Measurements from ENCODE around the gene TTC28. TPM values are rescaled to one million over a fixed set of nuclear protein-coding genes. Genes with fewer than 3 reads are reported as not detected.

The TTC28 gene
- total RNA-seq, 4 donors from 2014 or later = 43.8 to 130 (median 92.0) TPM

DNA sequence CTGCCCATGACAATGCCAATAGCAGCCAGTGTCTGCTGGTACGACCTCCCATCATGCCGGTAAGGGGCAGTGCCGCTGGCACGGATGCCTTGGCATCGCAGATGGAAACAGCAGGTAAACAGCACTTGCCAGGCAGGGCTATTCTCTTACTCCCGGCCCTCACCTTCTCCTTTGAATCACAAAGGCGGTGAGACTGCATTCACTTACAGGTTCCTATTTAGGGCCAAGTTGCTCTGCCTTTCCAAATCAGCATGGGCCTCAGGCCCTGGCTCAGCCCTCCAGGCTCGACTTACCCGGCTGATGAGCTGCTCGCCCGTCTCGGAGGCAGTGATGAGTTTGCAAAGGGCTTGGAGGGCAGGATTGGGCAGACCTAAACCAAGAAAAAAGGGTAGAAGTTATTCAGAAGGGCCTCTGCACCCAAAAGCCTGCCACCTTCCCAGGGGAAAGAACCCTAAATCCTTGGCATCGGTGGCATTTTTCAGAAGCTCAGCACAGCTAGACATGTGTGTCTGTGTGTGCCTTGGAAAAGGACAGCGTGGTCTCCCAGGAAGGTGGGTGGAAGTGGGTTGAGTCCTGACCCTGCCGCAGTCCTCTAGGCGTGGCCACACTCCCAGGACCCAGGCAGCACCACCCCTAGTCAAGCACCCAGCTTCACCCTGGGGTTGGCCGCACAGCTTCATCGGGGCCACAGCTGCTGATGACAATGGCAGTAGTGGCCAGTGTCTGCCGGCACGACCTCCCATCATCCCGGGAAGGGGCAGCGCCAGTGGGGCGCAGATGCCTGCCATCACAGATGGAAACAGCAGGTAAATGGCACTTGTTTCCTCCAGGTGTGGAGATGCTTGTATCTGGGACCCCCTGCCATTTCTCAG is 687.1 kb downstream of the TTC28 start:
- no peaks in the 10 kb centered on the region for H3K9me3 ChIP-seq
- no peaks in the 10 kb centered on the region for H3K27me3 ChIP-seq
- H3K27ac ChIP-seq = no peak overlapping the region
- intact Hi-C loops (cut with DNase I; ENCODE audit: low total_unique reads) = no loop called here
- TF ChIP-seq, protein P1, sequence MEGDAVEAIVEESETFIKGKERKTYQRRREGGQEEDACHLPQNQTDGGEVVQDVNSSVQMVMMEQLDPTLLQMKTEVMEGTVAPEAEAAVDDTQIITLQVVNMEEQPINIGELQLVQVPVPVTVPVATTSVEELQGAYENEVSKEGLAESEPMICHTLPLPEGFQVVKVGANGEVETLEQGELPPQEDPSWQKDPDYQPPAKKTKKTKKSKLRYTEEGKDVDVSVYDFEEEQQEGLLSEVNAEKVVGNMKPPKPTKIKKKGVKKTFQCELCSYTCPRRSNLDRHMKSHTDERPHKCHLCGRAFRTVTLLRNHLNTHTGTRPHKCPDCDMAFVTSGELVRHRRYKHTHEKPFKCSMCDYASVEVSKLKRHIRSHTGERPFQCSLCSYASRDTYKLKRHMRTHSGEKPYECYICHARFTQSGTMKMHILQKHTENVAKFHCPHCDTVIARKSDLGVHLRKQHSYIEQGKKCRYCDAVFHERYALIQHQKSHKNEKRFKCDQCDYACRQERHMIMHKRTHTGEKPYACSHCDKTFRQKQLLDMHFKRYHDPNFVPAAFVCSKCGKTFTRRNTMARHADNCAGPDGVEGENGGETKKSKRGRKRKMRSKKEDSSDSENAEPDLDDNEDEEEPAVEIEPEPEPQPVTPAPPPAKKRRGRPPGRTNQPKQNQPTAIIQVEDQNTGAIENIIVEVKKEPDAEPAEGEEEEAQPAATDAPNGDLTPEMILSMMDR (IDR thresholded peaks at IDR 0.05) = no peak
- no peak for TF ChIP-seq POLR2A (IDR thresholded peaks at IDR 0.05)
- H3K4me3 ChIP-seq = no peak overlapping the region
- H3K4me1 ChIP-seq = no peaks in the 10 kb centered on the region
- peak in 1 of 2 donors; percentile 11 for DNase-seq
- no peaks in the 10 kb centered on the region for H3K36me3 ChIP-seq

DNA sequence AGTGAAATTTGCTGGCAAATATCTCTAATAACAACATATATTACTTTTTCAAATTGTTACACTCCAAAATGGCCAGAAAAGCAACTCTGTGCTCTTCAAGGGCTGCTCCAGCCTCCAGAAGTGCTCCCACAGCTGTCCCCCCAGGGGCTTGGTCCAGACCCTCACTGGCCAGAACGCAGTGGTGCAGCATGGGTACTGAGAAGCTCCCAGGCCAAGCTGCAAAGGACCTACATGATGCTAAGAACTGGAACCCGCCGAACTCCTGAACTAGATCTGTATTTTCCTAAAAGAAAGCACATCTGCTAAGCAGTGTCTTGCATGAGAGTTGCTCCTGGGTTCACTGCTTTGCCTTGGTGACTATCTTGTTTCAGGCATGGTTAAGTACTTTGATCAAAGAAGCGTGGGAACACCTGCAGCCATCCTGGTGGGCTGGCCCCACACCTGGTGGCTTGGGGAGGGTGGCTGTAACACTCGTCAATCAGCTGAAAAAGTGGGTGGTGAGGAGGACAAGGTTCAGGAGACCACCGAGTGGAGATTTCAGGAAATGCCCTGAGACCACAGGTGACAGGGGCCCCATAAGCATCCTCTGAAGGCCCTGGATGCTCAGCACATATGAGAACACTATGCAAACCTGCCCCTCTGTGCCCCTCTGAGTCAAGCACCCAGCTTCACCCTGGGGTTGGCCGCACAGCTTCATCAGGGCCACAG is 687.9 kb downstream of the TTC28 start:
- Histone ChIP-seq H3K4me1 (no peaks in the 10 kb centered on the region), H3K4me3 (no peak overlapping the region), H3K9me3 (no peaks in the 10 kb centered on the region), H3K27ac (no peak overlapping the region), H3K27me3 (no peaks in the 10 kb centered on the region), H3K36me3 (no peaks in the 10 kb centered on the region)
- TF ChIP-seq, protein P1 (IDR thresholded peaks at IDR 0.05) = no peak
- no peak for TF ChIP-seq POLR2A (IDR thresholded peaks at IDR 0.05)
- peak in 1 of 2 donors; percentile 9 for DNase-seq
- intact Hi-C loops (cut with DNase I; ENCODE audit: low total_unique reads) = no loop called here

DNA sequence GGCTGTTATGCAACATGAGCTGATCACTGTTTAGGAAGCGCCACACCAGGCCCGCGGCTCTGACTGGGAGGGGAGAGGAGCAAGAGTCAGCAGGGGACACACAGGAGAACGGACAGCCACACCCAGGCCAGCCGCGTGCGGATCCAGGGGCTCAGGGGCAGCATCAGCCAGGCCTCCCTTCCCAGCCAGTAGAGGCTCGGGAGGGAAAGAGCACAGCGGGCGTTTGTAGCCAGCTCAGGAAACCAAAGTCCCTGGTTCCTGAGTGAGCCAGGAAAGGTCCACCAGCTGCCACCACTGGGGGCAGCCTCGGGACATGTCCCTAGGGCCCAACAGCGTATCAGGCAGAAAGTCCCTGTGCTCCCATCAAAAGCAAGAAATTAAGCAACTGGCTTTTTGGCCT is 688.8 kb downstream of the TTC28 start:
- Histone ChIP-seq H3K27ac (no peak overlapping the region), H3K9me3 (no peaks in the 10 kb centered on the region), H3K36me3 (no peaks in the 10 kb centered on the region), H3K27me3 (no peaks in the 10 kb centered on the region), H3K4me1 (no peaks in the 10 kb centered on the region), H3K4me3 (no peak overlapping the region)
- TF ChIP-seq, protein P1 (IDR thresholded peaks at IDR 0.05) = peak in 2 of 4 experiments; percentile 12 to 28
- TF ChIP-seq POLR2A (IDR thresholded peaks at IDR 0.05) = no peak
- DNase-seq = peak; percentile 50 to 51
- intact Hi-C loops (cut with DNase I; ENCODE audit: low total_unique reads) = no loop called here

DNA sequence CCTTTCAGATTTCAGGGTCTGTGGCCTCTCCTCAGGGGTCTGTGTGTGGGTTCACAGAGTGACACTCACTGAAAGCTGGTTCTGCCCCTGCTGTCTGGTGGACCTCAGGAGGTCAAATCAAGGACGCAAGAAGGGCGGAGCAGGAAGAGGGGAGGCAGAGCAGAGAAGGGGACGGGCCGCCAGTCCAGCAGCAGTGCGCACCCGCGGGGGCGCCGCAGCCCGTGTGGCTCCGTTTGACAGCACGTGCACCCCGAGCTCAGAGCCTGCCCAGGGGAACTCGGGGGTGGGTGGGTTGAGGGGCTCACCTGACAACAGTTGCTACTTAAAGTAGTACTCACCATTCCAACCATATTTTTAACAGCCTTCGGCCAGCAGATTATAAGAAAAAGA is 689.2 kb downstream of the TTC28 start:
- Histone ChIP-seq H3K27ac (no peak overlapping the region), H3K36me3 (no peaks in the 10 kb centered on the region)
- DNase-seq = no peak

More for the DNA sequence above, 689.2 kb downstream of the TTC28 start:
- Histone ChIP-seq H3K4me1 (no peaks in the 10 kb centered on the region), H3K27me3 (no peaks in the 10 kb centered on the region), H3K9me3 (no peaks in the 10 kb centered on the region), H3K4me3 (no peak overlapping the region)
- intact Hi-C loops (cut with DNase I; ENCODE audit: low total_unique reads) = no loop called here
- TF ChIP-seq POLR2A (IDR thresholded peaks at IDR 0.05) = no peak
- TF ChIP-seq, protein P1 (IDR thresholded peaks at IDR 0.05) = no peak

Measured in uterus (tissue), 4 donors.